ENCODE measurements around the gene MASP2. TPM values are rescaled to one million over a fixed set of nuclear protein-coding genes. Genes with fewer than 3 reads are reported as not detected.

MASP2 gene
- total and polyA plus RNA-seq, 2 experiments from 2014 or later = 0.16 TPM; not detected in 1

- H3F3A ChIP-seq (ENCODE audit: insufficient read depth) = peaks cover 58% of the 10 kb centered on the region
- H4K20me1 ChIP-seq (ENCODE audit: insufficient read depth) = no peaks in the 10 kb centered on the region
- H3K4me3 ChIP-seq = no peak overlapping the region
- H3K36me3 ChIP-seq (ENCODE audit: low read depth) = peaks cover 45% of the 10 kb centered on the region
- in situ Hi-C loops (cut with MboI) = no loop called here
- H3K9ac ChIP-seq = no peak overlapping the region
- no peaks in the 10 kb centered on the region for H3K9me2 ChIP-seq (ENCODE audit: insufficient read depth)
- no peaks in the 10 kb centered on the region for H3K27me3 ChIP-seq (replicated peaks; ENCODE audit: insufficient read depth)
- no peak for DNase-seq
- no peaks in the 10 kb centered on the region for H3K9me3 ChIP-seq (ENCODE audit: low read depth)
- H3K27ac ChIP-seq = no peak overlapping the region
- no peak overlapping the region for H3K4me2 ChIP-seq (ENCODE audit: unreplicated experiment)
- H3K79me2 ChIP-seq (ENCODE audit: insufficient read depth) = peaks cover 37% of the 10 kb centered on the region
- WGBS, 2 experiments (ENCODE audit: low coverage in 1 of 2, low lambda C conversion rate in 2 of 2, missing lambda C conversion rate in 2 of 2) = 97 to 98% methylated on average over 5 of the region's 5 CpGs
- H3K4me1 ChIP-seq (ENCODE audit: insufficient read depth) = peaks cover 6% of the 10 kb centered on the region; the same call in 1 of the 2 replicates
- H2AFZ ChIP-seq = no peak overlapping the region
- no peak for TF ChIP-seq EZH2phosphoT487 (IDR thresholded peaks at IDR 0.05; ENCODE audit: insufficient read depth, low read depth)
These were observed 20.1 kb downstream of the MASP2 start for GRCh38 chr1:11026903-11027302.

GRCh38 chr1:11026052-11026451 is 21.0 kb downstream of the MASP2 start:
- Histone ChIP-seq H3K9me3 (ENCODE audit: low read depth) (no peaks in the 10 kb centered on the region), H3K9ac (no peak overlapping the region), H3K27ac (no peak overlapping the region), H3K4me1 (ENCODE audit: insufficient read depth) (peaks cover 6% of the 10 kb centered on the region; the same call in 1 of the 2 replicates), H3K4me2 (ENCODE audit: unreplicated experiment) (no peak overlapping the region), H3F3A (ENCODE audit: insufficient read depth) (peaks cover 60% of the 10 kb centered on the region), H3K36me3 (ENCODE audit: low read depth) (peaks cover 54% of the 10 kb centered on the region), H3K79me2 (ENCODE audit: insufficient read depth) (peaks cover 45% of the 10 kb centered on the region), H2AFZ (no peak overlapping the region), H3K4me3 (no peak overlapping the region), H4K20me1 (ENCODE audit: insufficient read depth) (no peaks in the 10 kb centered on the region), H3K27me3 (replicated peaks; ENCODE audit: insufficient read depth) (no peaks in the 10 kb centered on the region), H3K9me2 (ENCODE audit: insufficient read depth) (no peaks in the 10 kb centered on the region)
- in situ Hi-C loops (cut with MboI) = no loop called here
- 81 to 91% methylated on average over 1 of the region's 1 CpG for WGBS, 2 experiments (ENCODE audit: low coverage in 1 of 2, low lambda C conversion rate in 2 of 2, missing lambda C conversion rate in 2 of 2)
- DNase-seq = no peak
- TF ChIP-seq EZH2phosphoT487 (IDR thresholded peaks at IDR 0.05; ENCODE audit: insufficient read depth, low read depth) = no peak
- no peak for TF ChIP-seq EZH2 (IDR thresholded peaks at IDR 0.05; ENCODE audit: insufficient read depth, poor library complexity, severe bottlenecking)

GRCh38 chr1:11025618-11026017 is 21.4 kb downstream of the MASP2 start:
- no peak overlapping the region for H3K9ac ChIP-seq
- no peaks in the 10 kb centered on the region for H3K9me3 ChIP-seq (ENCODE audit: low read depth)
- DNase-seq = no peak
- no peaks in the 10 kb centered on the region for H3K27me3 ChIP-seq (replicated peaks; ENCODE audit: insufficient read depth)
- H3K4me2 ChIP-seq (ENCODE audit: unreplicated experiment) = no peak overlapping the region
- in situ Hi-C loops (cut with MboI) = no loop called here
- TF ChIP-seq EZH2phosphoT487 (IDR thresholded peaks at IDR 0.05; ENCODE audit: insufficient read depth, low read depth) (no peak), EZH2 (IDR thresholded peaks at IDR 0.05; ENCODE audit: insufficient read depth, poor library complexity, severe bottlenecking) (no peak)
- 79 to 81% methylated on average over 1 of the region's 1 CpG for WGBS, 2 experiments (ENCODE audit: low coverage in 1 of 2, low lambda C conversion rate in 2 of 2, missing lambda C conversion rate in 2 of 2)
- no peaks in the 10 kb centered on the region for H4K20me1 ChIP-seq (ENCODE audit: insufficient read depth)
- H3F3A ChIP-seq (ENCODE audit: insufficient read depth) = peaks cover 58% of the 10 kb centered on the region
- H3K9me2 ChIP-seq (ENCODE audit: insufficient read depth) = no peaks in the 10 kb centered on the region
- H3K4me3 ChIP-seq = no peak overlapping the region
- H3K79me2 ChIP-seq (ENCODE audit: insufficient read depth) = peaks cover 50% of the 10 kb centered on the region
- peaks cover 58% of the 10 kb centered on the region for H3K36me3 ChIP-seq (ENCODE audit: low read depth)
- no peak overlapping the region for H2AFZ ChIP-seq
- H3K27ac ChIP-seq = no peak overlapping the region
- peaks cover 6% of the 10 kb centered on the region; the same call in 1 of the 2 replicates for H3K4me1 ChIP-seq (ENCODE audit: insufficient read depth)

GRCh38 chr1:11024874-11025203 is 22.2 kb downstream of the MASP2 start:
- H3K9me3 ChIP-seq (ENCODE audit: low read depth) = no peaks in the 10 kb centered on the region
- no peak overlapping the region for H3K27ac ChIP-seq
- H4K20me1 ChIP-seq (ENCODE audit: insufficient read depth) = no peaks in the 10 kb centered on the region
- H3K4me3 ChIP-seq = no peak overlapping the region
- no peak for DNase-seq
- no peak overlapping the region for H3K4me2 ChIP-seq (ENCODE audit: unreplicated experiment)
- in situ Hi-C loops (cut with MboI) = no loop called here
- TF ChIP-seq EZH2phosphoT487 (IDR thresholded peaks at IDR 0.05; ENCODE audit: insufficient read depth, low read depth) (no peak), EZH2 (IDR thresholded peaks at IDR 0.05; ENCODE audit: insufficient read depth, poor library complexity, severe bottlenecking) (no peak)
- H3K9me2 ChIP-seq (ENCODE audit: insufficient read depth) = no peaks in the 10 kb centered on the region
- peaks cover 58% of the 10 kb centered on the region for H3K79me2 ChIP-seq (ENCODE audit: insufficient read depth)
- WGBS, 2 experiments (ENCODE audit: low coverage in 1 of 2, low lambda C conversion rate in 2 of 2, missing lambda C conversion rate in 2 of 2) = 24 to 25% methylated on average over 2 of the region's 2 CpGs
- peaks cover 66% of the 10 kb centered on the region for H3K36me3 ChIP-seq (ENCODE audit: low read depth)
- H2AFZ ChIP-seq = no peak overlapping the region
- peaks cover 6% of the 10 kb centered on the region; the same call in 1 of the 2 replicates for H3K4me1 ChIP-seq (ENCODE audit: insufficient read depth)
- H3F3A ChIP-seq (ENCODE audit: insufficient read depth) = peaks cover 51% of the 10 kb centered on the region
- H3K9ac ChIP-seq = no peak overlapping the region
- no peaks in the 10 kb centered on the region for H3K27me3 ChIP-seq (replicated peaks; ENCODE audit: insufficient read depth)

All from GM23248 (cell line).